K562 (cell line): Measurements from ENCODE around the gene HAUS1. TPM values are rescaled to one million over a fixed set of nuclear protein-coding genes. Genes with fewer than 3 reads are reported as not detected.

Experiments used
- DPF2 ChIP-seq: fragments of 450-650 bp; IDR thresholded peaks from 2 replicates; pipeline ENCODE4 v1.6.1; 2016
- ETV1 ChIP-seq: fragments of 450-650 bp; conservative IDR thresholded peaks from 2 replicates; pipeline ENCODE4 v1.6.1; 2016; ENCODE audit warnings: missing genetic modification characterization, control low read depth, low read depth, missing compliant biosample characterization
- FOXJ2 ChIP-seq: fragments of 200-800 bp; sonication (Bioruptor generic); IDR thresholded peaks from 2 replicates; pipeline ENCODE4 v1.6.1; 2016; ENCODE audit warnings: missing genetic modification characterization, missing compliant biosample characterization
- FUS ChIP-seq: fragments of 200-400 bp; formaldehyde crosslinking; optimal IDR thresholded peaks from 2 replicates; pipeline ENCODE3; 2017; ENCODE audit warnings: low read depth, low read length
- GATAD2A ChIP-seq: fragments of 450-650 bp; IDR thresholded peaks from 2 replicates; pipeline ENCODE4 v1.6.1; 2017
- MXI1 ChIP-seq: IDR thresholded peaks from 2 replicates; pipeline ENCODE4 v1.6.1; 2011; ENCODE audit warnings: low read depth, mild to moderate bottlenecking, improper control_type of control experiment, low read length
- NFIC ChIP-seq: fragments of 450-650 bp; IDR thresholded peaks from 2 replicates; pipeline ENCODE4 v1.6.1; 2017; ENCODE audit warnings: mild to moderate bottlenecking, inconsistent platforms
- PTRF ChIP-seq: fragments of 450-650 bp; IDR thresholded peaks from 2 replicates; pipeline ENCODE4 v1.6.1; 2016; ENCODE audit warnings: mild to moderate bottlenecking, missing genetic modification characterization, missing compliant biosample characterization
- RBM15 ChIP-seq: fragments of 200-400 bp; formaldehyde crosslinking; IDR thresholded peaks from 2 replicates; pipeline ENCODE4 v1.6.1; 2018; ENCODE audit warnings: mild to moderate bottlenecking, low read length, moderate library complexity; ENCODE audit not compliant: insufficient read depth
- STAT5A ChIP-seq: IDR thresholded peaks from 2 replicates; pipeline ENCODE4 v1.6.1; 2012; ENCODE audit warnings: low read length, inconsistent platforms, borderline replicate concordance
- TBP ChIP-seq: optimal IDR thresholded peaks from 2 replicates; pipeline ENCODE3; 2011; ENCODE audit warnings: low read depth, low read length, improper control_type of control experiment
- TEAD4 ChIP-seq, 2 experiments: sonication (generic) in 1 of 2; formaldehyde crosslinking in 1 of 2; IDR thresholded peaks; 2 replicates each; pipeline versions ENCODE4 v1.6.1 to v1.8.0; 2012 to 2022; ENCODE audit warnings: borderline replicate concordance in 1 of 2, inconsistent platforms in 1 of 2, low read length in 1 of 2, mild to moderate bottlenecking in 1 of 2, missing genetic modification reagents in 1 of 2
- polyA plus RNA-seq, 8 experiments: library from polyadenylated mRNA; depleted of rRNA in 4 of 8; stranded (reverse) in 5 of 8; unstranded in 3 of 8; fragments of >200 nt; fragmentation: Nextera tagmentation in 2 of 8; fragmentation: Illumina TruSeq in 1 of 8; extraction: Ambion mirVana in 2 of 8; extraction: Trizol in 1 of 8; gene quantifications; 2 replicates each; pipeline versions ENCODE4 v1.2.1 to v1.2.3, GENCODE V29; 2011 to 2014; ENCODE audit warnings: inconsistent platforms in 1 of 8, missing spikeins in 1 of 8
- total RNA-seq, 7 experiments: library from RNA; depleted of rRNA in 6 of 7; stranded (reverse); fragments of >200 nt in 6 of 7; fragmentation: Illumina TruSeq in 2 of 7; extraction: Trizol in 2 of 7; gene quantifications; 2 replicates each; pipeline versions ENCODE4 v1.2.1 to v1.2.3, GENCODE V29; 2011 to 2021; ENCODE audit warnings: low replicate concordance in 1 of 7
- TF ChIP-seq, protein P1 (sequence below): fragments of 200-800 bp; sonication (Bioruptor generic); IDR thresholded peaks from 2 replicates; pipeline ENCODE4 v1.6.1; 2016; ENCODE audit warnings: missing genetic modification characterization, missing compliant biosample characterization
- TF ChIP-seq, protein P2 (sequence below): fragments of 250-450 bp; sonication (Bioruptor Pico); IDR thresholded peaks from 2 replicates; pipeline ENCODE4 v1.5.1; 2021; ENCODE audit warnings: mild to moderate bottlenecking
- TF ChIP-seq, protein P3 (sequence below), 3 experiments: fragments of 200-800 bp in 1 of 3; sonication (Bioruptor generic) in 1 of 3; sonication (generic) in 1 of 3; formaldehyde crosslinking in 1 of 3; IDR thresholded peaks; 2 replicates each; pipeline versions ENCODE4 v1.6.1 to v1.8.0; 2016 to 2022; ENCODE audit warnings: mild to moderate bottlenecking in 2 of 3, missing compliant biosample characterization in 2 of 3, missing genetic modification characterization in 2 of 3, missing genetic modification reagents in 1 of 3
- TF ChIP-seq, protein P4 (sequence below): fragments of 250-450 bp; sonication (Bioruptor Pico); IDR thresholded peaks from 2 replicates; pipeline ENCODE4 v1.8.0; 2022; ENCODE audit warnings: moderate library complexity, mild to moderate bottlenecking, inconsistent platforms
- TF ChIP-seq, protein P5 (sequence below): sonication (generic); formaldehyde crosslinking; IDR thresholded peaks from 2 replicates; pipeline ENCODE4 v1.9.0; 2022; ENCODE audit warnings: mild to moderate bottlenecking, missing genetic modification reagents

HAUS1 gene
- total and polyA plus RNA-seq, 9 of the 15 experiments (the other 6 are each of a cell fraction or from before 2014, with no cell fraction given): 45.6 to 135 (median 76.3) TPM

DNA sequence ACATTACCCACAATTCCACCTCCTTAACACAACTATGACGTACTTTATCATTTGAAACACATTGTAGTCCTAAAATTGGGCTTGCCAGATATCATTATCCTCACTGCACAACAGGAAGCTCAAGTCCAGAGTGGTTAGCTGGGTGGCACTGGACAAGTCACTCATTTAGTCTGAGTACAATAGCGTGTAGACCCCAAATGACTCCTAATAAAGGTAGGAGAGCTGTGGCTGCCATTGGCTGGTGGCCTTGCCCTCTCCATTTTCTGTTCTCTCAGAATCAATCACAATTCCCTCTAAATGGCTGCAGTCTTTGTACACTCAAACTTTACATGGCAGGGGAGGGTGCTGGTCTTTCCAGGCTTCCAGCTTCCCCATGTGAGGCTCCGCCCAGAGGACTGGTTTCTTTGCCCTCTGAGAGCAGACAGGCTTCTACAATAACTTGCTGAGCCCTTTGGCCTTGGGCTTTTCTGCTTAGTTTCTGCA lies 43.8 kb upstream of the HAUS1 start (continued):
- TF ChIP-seq, protein P1, sequence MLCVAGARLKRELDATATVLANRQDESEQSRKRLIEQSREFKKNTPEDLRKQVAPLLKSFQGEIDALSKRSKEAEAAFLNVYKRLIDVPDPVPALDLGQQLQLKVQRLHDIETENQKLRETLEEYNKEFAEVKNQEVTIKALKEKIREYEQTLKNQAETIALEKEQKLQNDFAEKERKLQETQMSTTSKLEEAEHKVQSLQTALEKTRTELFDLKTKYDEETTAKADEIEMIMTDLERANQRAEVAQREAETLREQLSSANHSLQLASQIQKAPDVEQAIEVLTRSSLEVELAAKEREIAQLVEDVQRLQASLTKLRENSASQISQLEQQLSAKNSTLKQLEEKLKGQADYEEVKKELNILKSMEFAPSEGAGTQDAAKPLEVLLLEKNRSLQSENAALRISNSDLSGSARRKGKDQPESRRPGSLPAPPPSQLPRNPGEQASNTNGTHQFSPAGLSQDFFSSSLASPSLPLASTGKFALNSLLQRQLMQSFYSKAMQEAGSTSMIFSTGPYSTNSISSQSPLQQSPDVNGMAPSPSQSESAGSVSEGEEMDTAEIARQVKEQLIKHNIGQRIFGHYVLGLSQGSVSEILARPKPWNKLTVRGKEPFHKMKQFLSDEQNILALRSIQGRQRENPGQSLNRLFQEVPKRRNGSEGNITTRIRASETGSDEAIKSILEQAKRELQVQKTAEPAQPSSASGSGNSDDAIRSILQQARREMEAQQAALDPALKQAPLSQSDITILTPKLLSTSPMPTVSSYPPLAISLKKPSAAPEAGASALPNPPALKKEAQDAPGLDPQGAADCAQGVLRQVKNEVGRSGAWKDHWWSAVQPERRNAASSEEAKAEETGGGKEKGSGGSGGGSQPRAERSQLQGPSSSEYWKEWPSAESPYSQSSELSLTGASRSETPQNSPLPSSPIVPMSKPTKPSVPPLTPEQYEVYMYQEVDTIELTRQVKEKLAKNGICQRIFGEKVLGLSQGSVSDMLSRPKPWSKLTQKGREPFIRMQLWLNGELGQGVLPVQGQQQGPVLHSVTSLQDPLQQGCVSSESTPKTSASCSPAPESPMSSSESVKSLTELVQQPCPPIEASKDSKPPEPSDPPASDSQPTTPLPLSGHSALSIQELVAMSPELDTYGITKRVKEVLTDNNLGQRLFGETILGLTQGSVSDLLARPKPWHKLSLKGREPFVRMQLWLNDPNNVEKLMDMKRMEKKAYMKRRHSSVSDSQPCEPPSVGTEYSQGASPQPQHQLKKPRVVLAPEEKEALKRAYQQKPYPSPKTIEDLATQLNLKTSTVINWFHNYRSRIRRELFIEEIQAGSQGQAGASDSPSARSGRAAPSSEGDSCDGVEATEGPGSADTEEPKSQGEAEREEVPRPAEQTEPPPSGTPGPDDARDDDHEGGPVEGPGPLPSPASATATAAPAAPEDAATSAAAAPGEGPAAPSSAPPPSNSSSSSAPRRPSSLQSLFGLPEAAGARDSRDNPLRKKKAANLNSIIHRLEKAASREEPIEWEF (CRISPR knock-in tag): 0 out of 2 replicates have a peak, but pooled peaks have one; percentile 61
- TF ChIP-seq TEAD4 (IDR thresholded peaks at IDR 0.05; ENCODE audit: low read length) (peak; percentile 96), TEAD4 (CRISPR knock-in tag; IDR thresholded peaks at IDR 0.05; ENCODE audit: borderline replicate concordance) (no peak), FOXJ2 (tag) (no peak), STAT5A (peak; percentile 81), NFIC (peak; percentile 73), PTRF (no peak), ETV1 (tag) (peak; percentile 76), TBP (peak; percentile 50), MXI1 (no peak), DPF2 (peak; percentile 88), RBM15 (no peak), FUS (no peak), GATAD2A (0 out of 2 replicates have a peak, but pooled peaks have one; percentile 38)
- TF ChIP-seq, protein P2, sequence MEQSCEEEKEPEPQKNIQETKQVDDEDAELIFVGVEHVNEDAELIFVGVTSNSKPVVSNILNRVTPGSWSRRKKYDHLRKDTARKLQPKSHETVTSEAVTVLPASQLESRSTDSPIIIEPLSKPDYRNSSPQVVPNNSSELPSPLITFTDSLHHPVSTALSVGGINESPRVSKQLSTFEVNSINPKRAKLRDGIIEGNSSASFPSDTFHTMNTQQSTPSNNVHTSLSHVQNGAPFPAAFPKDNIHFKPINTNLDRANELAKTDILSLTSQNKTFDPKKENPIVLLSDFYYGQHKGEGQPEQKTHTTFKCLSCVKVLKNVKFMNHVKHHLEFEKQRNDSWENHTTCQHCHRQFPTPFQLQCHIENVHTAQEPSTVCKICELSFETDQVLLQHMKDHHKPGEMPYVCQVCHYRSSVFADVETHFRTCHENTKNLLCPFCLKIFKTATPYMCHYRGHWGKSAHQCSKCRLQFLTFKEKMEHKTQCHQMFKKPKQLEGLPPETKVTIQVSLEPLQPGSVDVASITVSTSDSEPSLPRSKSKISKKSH: no peak
- TF ChIP-seq, protein P3, sequence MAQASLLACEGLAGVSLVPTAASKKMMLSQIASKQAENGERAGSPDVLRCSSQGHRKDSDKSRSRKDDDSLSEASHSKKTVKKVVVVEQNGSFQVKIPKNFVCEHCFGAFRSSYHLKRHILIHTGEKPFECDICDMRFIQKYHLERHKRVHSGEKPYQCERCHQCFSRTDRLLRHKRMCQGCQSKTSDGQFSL (CRISPR knock-in tag; IDR thresholded peaks at IDR 0.05): no peak
- TF ChIP-seq, protein P3 (tag; IDR thresholded peaks at IDR 0.05): no peak
- TF ChIP-seq, protein P4, sequence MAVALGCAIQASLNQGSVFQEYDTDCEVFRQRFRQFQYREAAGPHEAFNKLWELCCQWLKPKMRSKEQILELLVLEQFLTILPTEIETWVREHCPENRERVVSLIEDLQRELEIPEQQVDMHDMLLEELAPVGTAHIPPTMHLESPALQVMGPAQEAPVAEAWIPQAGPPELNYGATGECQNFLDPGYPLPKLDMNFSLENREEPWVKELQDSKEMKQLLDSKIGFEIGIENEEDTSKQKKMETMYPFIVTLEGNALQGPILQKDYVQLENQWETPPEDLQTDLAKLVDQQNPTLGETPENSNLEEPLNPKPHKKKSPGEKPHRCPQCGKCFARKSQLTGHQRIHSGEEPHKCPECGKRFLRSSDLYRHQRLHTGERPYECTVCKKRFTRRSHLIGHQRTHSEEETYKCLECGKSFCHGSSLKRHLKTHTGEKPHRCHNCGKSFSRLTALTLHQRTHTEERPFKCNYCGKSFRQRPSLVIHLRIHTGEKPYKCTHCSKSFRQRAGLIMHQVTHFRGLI: no peak
- TF ChIP-seq, protein P5, sequence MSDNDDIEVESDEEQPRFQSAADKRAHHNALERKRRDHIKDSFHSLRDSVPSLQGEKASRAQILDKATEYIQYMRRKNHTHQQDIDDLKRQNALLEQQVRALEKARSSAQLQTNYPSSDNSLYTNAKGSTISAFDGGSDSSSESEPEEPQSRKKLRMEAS: peak; percentile 27; the same call in 1 of the 2 replicates
